HG03460 (cell line): ENCODE data around the gene ADAMTS19.

Experiments used
- ATAC-seq: cut with Tn5 transposase; IDR thresholded peaks from one replicate; pipeline ENCODE4 v1.9.1; 2021; ENCODE audit not compliant: unreplicated experiment

The ADAMTS19 gene

DNA sequence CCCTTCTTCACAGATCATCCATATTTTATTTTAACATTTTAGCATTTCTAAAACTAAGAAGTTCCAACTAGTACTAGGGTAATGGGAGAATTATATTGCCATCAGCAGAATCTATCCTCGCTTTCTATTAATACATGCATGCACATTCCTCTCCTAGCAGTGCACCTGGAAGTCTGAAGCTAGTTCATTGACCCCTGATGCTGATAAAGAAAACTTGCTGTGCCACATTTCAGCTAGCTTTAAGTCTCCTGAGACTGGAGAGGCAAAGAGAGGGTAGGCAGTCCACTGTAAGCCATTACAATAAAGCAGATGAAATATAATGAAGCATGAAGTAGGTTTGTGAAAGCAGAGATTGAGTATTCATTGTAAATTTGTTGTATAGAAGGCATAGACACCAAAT is 303.6 kb downstream of the ADAMTS19 start:
- ATAC-seq, result no peak

DNA sequence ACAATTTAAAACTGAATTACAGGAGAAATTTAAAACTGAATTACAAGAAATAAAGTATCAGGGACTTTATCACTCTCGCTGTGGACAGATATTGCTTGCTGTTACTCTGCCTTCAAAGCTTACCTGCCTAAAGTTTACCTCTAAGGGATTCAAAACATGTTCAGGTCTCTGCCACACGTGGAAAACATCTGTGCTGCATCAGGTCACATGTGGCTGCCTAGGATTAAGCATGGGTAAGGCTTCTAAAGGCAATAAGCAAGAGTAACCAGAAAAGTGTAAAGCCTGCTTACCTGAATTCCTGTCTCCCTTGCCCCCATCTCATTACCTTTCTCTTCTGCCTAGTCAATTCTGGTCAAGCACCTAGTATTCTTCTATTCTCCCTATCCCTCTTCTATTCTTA is 306.7 kb downstream of the ADAMTS19 start:
- no peak for ATAC-seq

DNA sequence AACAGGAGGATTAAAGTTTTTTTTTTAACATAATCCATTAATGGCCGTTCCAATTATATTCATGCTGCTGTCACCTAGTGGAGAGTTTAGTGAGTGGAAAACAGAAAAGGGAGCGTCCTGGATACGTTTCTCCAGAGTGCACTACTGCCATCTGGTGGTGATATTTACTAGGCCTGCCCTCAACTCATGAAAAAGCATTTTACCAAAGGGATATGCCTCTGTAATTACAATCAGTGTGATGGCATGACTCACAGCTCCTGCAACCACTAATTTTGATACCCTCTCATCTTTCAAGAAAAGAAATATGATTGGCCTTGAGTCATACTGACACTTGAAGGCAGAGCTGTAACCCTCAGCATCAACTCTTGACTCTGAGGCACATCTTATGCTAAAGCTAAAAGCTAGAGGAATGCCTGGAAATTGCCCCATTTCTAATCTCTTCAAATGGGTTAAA is 307.9 kb downstream of the ADAMTS19 start:
- ATAC-seq, result peak; percentile 91

DNA sequence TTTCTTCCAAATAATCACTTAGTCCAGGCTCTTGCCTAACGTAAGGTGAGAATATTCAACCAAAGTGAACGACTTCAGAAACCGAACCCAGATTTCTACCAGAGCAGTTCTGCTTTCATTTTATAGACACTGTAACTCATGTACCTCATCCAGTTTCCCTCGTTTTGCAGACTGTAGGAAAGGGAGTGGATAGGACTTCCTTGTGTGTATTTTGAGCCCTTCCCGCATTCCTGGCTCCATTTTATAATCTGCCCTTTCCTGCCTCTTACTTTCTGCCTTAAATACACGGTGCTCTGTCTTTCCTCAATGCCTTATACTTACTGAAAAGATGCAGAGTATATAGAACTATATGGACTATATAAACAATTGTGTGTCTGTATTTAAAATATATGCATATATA is 308.6 kb downstream of the ADAMTS19 start:
- no peak for ATAC-seq

DNA sequence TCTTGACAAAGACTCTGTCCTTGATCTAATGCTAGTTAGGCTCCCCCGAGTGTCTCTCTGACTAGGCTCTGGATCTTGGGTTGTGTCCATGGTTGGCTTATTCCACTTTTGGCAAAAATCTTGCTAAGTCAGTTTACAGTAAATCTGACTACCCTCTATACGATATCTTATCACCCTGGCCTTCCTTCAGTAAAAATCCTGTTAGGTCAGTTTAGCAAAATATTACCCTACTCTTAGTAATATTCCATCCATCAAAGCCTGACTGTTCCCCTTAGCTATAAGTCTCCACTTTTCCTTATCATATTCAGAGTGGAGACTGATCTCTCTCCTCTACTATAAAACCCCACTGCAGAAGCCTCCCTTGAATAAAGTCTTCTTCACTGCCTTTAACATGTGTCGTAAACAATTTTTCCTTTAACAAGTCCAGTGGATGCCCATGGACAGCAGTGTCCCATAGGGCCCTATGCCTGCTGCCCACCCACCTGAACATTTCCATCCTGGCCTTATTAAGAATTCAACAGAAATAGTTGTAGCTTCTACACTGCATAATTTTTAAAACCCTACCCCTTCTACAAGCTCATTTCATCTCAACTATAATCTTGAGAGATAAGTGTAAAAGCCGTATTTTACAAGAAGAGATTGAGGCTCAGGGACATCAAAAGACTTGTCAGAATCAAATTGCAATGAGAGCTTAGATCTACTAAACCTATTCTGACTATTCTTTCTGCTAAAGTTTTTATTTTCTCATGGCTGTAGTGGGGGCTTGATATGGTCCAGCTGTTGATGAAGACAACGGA is 310.1 kb downstream of the ADAMTS19 start:
- no peak for ATAC-seq

DNA sequence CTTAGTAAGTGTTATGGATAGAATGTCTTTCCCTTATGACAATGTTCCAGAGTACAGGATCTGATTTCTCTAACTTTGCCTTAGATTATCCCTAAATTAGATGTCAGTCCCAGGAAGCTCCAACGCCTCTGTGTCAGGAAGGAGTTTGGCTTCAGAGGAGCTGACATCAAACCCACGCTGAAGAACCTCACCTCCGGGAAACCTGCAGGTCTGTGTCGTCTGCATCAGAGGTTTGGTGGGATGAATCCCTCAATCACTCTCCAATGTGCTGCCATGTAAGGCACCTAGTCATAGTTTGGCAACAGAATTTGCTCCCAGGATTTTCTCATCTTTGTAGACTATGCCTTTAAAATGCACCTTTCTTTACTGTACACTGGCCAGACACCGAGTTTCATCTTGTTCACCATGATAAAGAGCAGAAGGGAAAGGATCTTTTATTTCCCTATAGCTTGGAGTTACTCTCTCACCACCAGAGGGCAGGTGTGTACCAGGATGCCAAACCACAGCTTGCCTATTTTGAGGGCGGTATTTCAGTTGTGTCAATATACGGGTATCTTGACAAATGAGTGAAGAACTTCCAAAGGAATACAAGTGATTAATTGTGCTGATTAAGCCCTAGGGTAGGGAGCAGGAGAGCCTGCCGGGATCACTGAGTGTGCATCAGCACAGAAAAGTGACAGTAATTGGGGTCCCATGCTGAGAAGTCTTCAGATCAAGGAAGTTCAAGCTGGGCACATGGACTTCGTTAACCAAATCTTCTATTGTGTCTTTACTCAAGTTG is 311.1 kb downstream of the ADAMTS19 start:
- ATAC-seq, result no peak

DNA sequence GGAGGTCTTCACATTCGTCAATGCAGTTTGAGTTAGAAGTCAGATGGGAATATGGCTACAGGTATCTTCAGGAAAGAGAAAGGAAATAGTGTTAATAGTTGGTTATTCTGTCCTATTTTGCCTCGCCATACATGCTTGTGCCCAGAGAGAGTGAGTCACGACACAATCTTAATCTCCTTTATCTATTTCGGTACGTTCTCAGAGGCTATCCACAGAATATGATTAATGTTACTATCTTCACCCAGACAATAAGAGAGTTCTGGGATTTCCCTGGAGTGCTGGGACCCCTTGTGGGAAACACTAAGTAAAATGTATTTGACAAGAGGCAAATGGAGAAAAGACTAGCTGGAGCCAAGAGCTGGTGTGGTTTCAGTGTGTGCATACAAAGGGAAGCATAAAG is 313.3 kb downstream of the ADAMTS19 start:
- no peak for ATAC-seq

DNA sequence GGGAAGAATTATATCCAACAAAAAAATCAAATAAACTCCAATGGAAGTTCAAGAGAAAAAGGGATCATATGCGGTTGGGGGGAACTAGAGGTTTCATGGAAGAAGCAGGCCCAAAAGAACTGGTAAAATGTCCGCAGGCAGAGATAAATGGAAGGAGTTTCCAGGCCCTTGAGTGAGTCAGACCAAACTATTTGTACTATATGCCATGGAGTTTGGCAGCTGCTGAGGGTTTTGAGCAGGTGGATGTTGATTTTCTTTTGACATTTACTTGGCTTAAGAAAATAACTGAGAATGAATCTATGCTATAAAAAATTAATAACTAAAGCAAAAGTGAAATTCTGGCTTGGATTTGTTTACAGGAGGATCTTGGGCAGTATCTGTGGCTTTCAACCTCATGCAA is 321.5 kb downstream of the ADAMTS19 start:
- no peak for ATAC-seq
